ENCODE measurements around the gene MTG2. TPM values are rescaled to one million over a fixed set of nuclear protein-coding genes. Genes with fewer than 3 reads are reported as not detected.

The MTG2 gene
- total and polyA plus RNA-seq, 2 of the 8 experiments (the other 6 are each of a cell fraction or from before 2014, with no cell fraction given), result 14.4 to 22.8 TPM

- no peak for TF ChIP-seq YY1 (IDR thresholded peaks at IDR 0.05; ENCODE audit: low read depth, low read length)
- TF ChIP-seq CBX8 (IDR thresholded peaks at IDR 0.05; ENCODE audit: borderline replicate concordance, low read depth, low read length), result no peak
- TF ChIP-seq SIX5 (IDR thresholded peaks at IDR 0.05; ENCODE audit: low read depth, low read length), result no peak
- no peak for TF ChIP-seq POLR2A (IDR thresholded peaks at IDR 0.05; ENCODE audit: control extremely low read depth in 1 of 2, low read depth in 2 of 2, low read length in 2 of 2)
- TF ChIP-seq CBX5 (IDR thresholded peaks at IDR 0.05; ENCODE audit: low read depth, low read length), result no peak
- no peak for TF ChIP-seq RAD21 (IDR thresholded peaks at IDR 0.05 in 1 of 2, conservative IDR thresholded peaks at IDR 0.05 in 1 of 2; ENCODE audit: low read depth in 2 of 2, low read length in 2 of 2)
- no peak for TF ChIP-seq EGR1 (IDR thresholded peaks at IDR 0.05; ENCODE audit: borderline replicate concordance, low read depth, low read length)
- no peak for TF ChIP-seq SP4 (IDR thresholded peaks at IDR 0.05; ENCODE audit: low read length)
Observed at GRCh38 chr20:62163986-62164762, 18.7 kb upstream of the MTG2 start (continued).
